ENCODE data around the gene APCDD1.

- no peak for TF ChIP-seq CTCF (IDR thresholded peaks at IDR 0.05; ENCODE audit: insufficient read depth, low read depth, low read length)
- TF ChIP-seq EZH2 (IDR thresholded peaks at IDR 0.05; ENCODE audit: insufficient read depth, low read length), result no peak
These were observed 28.0 kb downstream of the APCDD1 start for GRCh38 chr18:10482363-10482984.

Data from astrocyte (in vitro differentiated cells and primary cell).